DMS53 (cell line): ENCODE measurements around the gene IFI16.
A peak's percentile ranks its signal among the peaks of the same experiment; 100 is the strongest.
"Not testable (repeated sequence)": the region's sequence is repeated elsewhere in the genome, so short reads cannot be mapped to it uniquely, and the experiment has no call there.

Experiments
- DNase-seq: peaks from one replicate; lab custom pipeline; 2025; lab: John Stamatoyannopoulos, UW

Gene IFI16

DNA sequence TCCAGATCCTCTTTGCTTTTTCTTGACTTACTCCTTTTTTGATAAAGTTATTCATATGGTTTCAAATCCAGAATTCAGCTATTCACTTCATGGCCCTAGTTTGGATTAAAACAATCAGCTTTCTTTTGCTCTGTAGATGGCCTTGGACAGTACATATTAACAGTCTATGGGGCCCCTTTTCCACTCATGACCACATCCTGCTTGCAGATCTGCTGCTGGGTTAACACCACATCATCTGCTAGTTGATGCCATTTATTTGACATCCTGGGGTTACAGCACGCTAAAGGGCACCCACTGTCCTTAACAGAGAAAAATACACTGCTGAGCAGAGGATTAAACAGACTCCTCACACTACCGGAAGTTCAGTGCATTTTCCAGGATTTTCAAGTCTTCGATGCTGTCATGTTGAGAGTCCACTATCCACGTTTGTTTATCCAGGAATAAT, 941 bp upstream of the IFI16 start:
- no peak for DNase-seq

DNA sequence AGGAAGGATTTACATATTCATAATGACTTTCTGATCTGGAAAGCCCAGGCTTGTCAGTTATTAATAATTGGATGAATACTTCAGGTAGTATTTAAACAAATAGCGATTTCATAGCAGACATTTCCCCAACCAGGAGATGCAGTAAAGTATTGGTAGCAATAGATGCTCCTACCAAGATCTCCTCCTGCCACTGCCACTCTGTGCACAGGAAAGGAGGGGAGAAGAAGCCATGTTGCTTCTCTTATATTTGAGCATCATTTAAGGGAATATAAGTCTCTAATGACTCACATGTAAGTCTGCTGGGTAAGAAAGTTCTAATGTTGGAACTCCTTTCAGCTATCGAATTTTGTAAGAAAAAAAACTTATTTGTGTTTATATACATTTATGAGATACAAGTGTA, 420 bp upstream of the IFI16 start:
- no peak for DNase-seq

DNA sequence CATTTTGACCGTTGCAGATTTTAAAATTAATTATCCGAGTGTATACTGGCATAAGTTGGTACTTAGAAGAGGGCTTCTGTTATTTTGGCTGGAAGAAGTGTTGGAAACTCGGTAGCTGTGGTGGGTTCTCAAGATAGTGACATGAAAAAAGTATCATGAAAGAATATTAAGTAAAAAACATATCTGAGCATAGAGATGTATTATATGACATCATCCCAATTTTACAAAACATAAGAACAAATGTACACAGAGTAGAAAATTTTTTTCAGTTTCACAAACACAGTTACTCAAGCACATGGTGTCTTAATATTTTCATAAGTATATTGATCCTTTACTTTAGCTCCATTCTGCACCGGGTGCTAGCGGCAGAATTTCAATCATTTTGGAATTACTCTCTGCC, 684 bp downstream of the IFI16 start:
- DNase-seq, result no peak

DNA sequence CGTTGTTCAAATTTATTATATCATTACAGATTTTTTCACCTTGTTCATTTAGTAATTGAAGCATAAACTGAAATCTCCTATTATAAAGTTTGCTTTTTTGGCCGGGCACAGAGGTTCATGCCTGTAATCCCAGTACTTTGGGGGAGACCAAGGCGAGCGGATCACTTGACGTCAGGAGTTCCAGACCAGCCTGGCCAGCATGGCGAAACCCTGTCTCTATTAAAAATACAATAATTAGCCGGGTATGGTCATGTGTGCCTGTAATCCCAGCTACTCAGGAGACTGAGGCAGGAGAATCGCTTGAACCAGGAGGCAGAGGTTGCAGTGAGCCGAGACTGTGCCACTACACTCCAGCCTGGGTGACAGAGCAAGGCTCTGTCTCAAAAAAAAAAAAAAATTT, 1.3 kb downstream of the IFI16 start:
- DNase-seq, result not testable (repeated sequence)

DNA sequence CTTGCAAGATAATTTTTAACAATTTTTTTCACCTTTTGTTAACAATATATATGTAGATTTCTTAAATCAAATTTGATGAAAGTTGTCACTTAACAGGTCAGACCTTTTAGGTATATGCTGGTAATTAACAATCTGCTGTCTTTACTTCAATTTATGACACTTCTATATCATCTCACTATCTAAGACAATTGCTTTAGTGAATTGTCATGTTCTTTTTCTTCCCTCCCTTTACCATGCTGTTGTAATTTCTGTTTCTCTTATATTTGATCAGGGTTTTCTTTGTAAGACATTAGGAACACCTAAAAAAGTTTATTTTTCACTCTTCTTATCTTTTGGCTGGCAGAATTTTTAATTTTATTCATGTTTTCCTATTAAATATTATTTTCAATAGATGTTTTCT, 2.0 kb downstream of the IFI16 start:
- DNase-seq, result no peak

DNA sequence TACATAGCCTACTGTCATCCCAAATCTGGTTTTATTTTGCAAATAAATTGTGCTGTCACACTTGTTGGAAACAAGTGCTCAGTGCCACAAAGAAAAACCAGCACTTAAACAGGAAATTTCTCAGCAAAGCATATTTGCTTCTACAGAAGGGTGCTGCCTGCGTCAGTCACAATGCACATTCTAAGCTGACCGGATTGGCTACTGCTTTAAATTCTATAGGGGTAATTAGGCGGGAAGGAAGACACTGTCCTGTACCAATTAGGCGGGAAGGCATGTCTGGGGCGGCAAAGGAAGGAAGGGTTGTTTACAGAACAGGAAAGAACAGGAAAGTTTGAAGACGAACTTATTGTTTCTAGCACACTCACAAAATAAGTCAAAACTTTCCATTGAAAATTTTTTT, 2.8 kb downstream of the IFI16 start:
- no peak for DNase-seq

DNA sequence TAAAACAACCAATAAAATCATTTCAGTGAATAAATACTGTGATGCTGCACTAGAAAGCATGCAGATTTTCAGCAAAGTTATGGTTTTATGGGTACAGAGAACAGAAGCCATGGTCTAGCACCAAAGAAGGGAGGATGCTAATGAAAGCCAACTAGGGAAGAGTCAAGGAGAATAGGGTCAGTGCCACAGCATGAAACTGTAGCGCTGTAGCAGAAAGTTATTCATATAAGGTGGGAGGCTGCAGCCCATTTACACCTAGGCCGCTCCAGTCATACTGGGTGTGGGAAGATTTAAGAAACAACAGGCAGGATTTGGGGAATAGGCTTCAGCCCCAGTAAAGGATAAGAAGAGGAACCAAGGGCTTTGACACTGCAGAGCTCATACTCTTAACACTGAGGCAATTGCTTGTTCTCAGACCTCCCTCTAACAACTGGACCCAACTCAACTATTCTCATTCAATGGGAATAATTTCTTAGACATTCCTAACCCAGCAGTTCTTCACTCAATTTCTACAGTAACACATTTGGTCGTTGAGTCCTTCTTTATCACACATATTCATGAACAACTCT, 4.4 kb downstream of the IFI16 start:
- DNase-seq, result no peak

DNA sequence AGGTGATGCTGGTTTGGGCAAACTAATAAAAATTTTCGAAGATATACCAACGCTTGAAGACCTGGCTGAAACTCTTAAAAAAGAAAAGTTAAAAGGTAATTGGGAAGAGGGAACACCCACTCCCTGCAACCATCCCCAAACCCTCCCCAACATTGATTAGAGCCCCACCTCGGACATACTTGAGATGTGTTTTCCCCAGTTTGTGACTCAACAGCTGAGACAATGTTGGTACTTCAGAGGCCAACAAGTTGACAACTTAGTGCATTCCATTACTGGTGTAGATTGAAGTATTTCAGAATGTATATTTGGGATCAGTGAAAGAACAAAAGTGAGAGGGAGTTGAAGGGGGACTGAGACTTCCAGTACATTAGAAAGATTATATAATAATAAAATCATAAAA, 5.1 kb downstream of the IFI16 start:
- no peak for DNase-seq

DNA sequence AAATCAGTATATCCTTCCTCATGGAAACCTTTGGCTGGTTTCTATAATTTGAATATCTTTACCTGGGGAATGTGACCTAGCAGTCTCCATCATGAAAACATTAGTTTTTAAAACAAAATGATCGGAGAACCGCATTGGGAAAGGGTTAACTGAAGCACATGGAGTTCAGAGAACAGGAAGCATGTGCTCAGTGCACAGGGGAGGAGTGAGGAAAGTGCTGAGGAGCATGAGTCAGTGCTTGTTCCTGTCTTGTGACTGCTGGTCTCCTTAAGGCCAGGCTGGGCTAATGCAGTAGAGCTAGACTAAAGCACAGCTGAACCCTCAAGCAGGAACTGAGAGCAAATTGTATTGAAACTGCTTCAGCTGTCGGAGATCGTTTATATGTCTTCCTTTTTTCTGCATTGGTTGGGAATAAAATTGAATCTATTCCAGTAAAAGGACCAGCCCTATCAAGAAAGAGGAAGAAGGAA, 5.8 kb downstream of the IFI16 start:
- DNase-seq, result peak; percentile 29

DNA sequence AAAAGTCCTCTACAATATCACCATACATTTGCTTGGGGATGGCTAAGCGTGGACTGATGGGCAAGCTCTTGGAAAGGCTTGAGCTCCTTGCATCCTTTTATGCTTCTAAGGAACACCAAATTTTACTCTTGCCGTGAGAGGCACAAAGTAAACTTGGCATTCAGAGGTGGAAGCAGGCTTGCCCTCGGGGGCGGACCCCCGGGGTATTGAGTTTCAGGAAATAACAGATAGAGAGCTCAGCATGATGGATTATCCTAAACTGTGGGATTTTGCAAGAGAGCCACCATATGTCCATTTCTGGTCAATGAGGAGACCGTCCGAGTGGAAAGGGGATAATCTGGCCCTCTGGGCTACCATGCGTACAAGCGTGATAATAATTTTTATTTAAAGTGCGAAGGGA, 14.0 kb downstream of the IFI16 start:
- no peak for DNase-seq

DNA sequence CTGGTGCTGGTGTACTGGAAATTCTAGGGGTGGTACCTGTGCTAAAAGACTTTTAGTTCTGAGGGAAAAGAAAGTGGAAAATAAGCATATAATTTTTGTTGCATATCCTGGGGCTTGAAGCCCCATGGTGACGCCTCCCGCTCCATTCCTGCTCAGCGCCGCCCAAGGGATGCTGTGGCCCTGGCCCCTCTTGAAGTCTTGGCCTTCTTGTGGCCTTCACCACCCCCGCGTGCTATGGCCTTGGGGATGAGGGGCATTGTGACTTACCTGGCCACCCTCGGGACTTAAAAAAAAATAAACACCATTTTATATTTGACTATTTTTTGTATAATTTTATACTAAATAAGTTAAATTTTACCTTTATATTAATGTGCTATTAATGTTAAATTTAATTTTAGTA, 15.3 kb downstream of the IFI16 start:
- no peak for DNase-seq

DNA sequence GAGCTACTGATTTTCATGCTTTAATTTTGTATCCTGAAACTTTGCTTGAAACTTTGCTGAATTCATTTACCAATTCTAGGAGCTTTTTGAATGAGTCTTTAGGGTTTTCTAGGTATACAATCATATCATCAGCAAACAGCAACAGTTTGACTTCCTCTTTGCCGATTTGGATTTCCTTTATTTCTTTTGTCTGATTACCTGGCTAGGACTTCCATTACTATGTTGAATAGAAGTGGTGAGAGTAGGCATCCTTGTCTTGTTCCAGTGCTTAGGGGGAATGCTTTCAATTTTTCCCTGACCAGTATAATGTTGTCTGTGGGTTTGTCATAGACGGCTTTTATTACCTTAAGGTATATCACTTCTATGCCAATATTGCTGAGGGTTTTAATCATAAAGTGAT, 17.1 kb downstream of the IFI16 start:
- DNase-seq, result not testable (repeated sequence)

DNA sequence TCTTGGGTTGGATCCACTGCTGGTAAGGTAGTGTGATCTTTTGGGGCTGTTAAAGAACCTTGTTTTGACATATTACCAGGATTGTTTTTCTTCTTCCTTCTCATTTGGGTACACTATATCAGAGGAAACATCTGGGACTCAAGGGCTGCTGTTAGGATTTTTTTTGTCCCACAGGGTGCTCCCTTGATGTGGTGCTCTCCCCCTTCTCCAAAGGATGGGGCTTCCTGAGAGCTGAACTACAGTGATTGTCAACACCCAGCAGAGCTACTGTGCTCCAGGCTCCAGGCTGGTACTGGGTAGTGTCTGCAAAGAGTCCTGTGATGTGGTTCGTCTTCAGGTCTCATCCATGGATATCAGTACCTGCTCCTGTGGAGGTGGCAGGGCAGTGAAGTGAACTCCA, 20.6 kb downstream of the IFI16 start:
- no peak for DNase-seq

DNA sequence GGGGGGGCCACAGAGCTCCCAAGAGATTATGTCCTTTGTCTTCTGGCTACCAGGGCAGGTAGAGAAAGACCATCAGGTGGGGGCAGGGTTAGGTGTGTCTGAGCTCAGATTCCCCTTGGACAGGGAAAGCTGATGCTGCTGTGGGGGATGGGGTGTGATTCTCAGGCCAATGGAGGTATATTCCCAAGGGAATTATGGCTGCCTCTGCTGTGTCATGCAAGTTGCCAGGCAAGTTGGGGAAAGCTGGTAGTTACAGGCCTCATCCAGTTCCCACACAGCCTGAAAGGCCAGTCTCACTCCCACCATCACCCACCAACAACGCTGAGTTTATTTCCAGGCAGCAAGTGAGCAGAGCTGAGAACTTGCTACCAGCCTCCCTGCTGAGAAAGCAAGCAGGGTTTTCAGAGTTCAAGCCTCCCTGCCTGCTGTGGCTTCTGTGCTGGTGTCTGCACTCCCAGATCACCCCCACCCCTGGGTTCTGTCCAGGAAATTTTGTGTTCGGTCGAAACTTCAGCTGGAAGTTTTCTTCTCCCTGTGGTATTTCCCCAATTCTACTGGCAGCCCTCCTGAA, 21.3 kb downstream of the IFI16 start:
- DNase-seq, result no peak

DNA sequence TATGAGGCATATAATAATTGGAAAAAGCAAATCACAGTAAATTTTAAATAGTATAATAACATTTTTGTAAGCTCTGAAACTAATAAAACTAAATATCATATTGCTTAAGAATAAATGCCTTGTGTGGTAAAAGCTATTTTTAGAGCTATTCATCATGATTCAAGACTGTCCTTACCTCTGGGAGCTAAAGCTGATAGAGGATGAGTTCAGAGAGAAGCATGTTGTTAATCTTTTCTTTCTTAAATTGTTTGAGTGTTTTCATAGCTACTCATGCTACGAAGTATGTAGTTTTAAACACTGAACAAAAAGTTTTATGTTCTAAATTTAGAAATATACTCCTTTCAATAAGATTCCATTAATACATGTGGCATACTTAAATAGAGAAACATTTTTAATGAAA, 30.5 kb downstream of the IFI16 start:
- no peak for DNase-seq

DNA sequence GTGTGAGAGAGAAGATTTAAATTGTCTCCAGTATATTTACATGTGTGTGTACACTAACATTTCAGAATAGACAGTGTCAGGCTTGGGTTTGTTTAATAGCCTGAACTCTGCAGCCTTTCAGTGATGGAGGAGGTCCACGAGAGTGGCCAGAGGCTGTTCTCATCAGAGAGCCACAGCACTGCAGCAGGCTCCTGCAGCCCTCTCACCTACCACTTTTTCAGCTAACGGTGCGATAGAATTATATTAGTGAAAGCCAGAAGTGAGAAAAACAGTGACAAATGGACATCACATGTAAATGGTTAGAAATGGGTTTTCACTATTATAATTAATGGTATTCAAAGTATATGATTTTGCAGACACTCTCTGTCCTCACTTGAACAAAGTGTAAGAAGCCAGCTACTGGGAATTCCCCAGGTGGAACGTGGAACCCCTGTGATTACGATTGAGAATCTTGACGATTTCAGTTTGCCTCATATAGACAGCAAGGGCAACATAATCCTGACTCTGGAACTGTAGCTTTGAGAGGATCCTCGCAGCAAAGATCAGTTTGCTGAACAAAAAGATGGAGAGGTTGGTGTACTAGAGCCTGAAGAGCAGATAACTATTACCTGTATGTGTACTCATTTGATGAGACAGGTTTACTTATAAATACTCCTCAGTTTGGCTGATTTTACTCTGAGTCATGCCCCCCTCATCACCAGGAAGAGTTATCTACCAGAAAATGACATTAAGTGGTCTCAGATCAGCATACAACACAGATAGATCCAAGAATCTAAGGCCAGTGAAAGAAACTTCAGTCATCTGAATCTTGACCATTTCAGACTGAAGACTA, 31.4 kb downstream of the IFI16 start:
- DNase-seq, result no peak

DNA sequence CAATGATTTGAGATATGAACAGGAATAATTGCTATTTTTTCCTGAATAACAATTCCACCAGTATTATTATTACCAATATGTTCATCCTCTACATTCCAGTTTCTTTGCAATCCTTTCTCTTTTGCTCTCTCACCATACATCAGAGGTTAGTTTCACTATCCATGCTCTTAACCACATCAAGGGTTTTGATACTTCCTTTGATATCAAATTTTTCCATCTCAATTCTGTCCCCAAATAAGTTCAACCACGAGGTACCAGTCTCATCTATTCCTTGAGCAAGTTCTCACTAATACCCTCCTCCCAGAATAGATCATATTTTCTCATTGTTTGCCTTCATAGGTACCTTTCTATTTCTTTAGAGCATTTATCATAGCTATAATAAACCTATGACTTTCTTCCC, 36.8 kb downstream of the IFI16 start:
- DNase-seq, result not testable (repeated sequence)

DNA sequence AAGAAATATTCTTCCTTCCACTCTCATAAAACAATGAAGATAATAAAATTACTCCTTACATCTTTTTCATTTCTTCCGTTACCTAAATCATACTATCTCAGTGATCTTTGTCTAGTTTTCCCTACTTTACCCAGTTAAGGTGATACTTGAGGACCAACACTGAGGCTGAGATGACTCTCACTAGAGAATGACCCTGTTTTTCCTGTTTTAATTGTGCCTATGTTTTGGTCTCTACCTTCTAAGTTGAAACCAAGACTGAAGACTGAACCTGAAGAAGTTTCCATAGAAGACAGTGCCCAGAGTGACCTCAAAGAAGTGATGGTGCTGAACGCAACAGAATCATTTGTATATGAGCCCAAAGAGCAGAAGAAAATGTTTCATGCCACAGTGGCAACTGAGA, 41.7 kb downstream of the IFI16 start:
- no peak for DNase-seq

DNA sequence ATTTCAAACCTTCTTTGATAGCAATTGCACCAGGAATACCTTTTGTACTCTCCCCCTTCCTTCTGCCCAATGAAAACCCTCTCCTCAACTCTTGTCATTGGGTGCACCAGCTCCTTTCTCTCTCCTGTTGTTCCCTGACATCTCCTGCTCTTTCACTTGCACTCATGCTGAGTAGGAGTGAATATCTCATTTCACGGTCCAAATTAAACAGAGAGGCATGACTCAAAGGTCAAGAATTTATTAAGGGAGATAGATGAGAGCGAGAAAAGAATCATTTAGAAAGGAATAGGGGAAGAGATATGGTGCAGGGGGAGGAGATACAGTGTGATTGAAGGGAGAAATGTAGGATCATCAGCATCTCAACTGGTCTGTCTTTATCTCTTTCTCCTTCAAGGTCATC, 44.7 kb downstream of the IFI16 start:
- peak; percentile 40 for DNase-seq

DNA sequence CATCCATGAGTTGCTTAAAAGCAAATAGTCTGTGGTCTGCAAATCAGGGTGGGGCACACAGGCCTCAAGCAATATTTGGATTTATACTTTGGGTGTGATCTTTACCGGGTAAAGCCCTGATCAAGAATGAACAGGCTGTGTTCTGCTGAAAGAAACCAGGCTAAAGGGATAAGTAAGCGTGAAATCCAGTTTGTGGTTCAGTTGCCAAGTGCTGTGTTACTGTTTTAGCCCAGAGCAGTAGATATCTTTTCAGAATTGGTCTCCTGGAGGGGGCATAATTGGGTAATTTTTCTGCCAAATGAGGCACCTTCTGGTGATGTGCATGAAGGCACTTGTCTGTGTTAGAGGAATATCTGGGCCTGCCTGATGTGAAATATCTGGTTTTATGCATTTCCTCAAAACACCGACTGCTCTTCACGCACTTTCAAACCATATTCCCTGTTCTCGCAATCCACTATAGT, 45.5 kb downstream of the IFI16 start:
- no peak for DNase-seq

DNA sequence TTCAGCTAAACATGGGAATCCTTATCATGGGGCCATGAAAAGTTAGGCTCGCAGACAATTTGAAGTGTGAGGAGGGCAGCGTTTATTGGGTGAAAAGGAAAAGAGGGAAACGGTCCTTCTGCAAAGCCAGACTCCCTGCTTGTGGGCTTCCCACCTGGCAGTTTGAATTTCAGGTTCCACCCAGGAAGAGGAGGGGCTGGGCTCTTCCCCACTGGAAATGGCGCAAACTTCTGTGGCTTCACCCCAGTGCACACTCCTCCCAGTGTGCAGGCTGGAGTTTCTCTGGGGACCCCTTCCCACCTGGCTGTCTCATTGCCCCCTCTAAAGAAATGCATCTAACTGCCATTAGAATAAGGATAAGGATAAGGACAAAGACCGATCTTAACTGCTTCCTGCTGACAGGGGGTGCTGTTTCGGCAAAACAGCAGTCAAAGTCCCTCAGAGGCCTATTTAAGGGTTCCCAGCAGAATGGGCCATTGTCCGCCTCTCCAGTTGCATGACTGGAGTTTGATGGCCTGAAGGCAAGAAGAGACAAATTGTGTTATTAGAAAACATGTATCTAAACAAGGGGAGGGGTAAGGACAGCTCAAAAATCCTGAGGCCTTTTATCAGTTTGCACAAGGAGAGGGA, 46.5 kb downstream of the IFI16 start:
- DNase-seq, result no peak

DNA sequence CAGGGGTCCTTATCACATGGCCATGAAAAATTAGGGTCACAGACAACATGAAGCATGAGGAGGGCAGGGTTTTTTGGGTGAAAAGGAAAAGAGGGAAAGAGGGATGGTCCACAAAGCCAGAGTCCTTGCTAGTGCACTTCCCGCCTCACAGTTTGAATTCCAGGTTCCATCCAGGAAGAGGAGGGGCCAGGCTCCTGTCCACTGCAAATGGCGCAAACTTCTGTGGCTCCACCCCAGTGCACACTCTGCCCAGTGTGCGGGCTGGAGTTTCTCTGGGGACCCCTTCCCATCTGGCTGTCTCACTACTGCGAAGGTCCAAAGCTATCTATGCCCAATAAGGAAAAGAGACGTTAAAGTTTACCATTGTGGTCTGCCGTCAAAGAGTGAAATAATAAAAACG, 49.0 kb downstream of the IFI16 start:
- DNase-seq, result no peak

DNA sequence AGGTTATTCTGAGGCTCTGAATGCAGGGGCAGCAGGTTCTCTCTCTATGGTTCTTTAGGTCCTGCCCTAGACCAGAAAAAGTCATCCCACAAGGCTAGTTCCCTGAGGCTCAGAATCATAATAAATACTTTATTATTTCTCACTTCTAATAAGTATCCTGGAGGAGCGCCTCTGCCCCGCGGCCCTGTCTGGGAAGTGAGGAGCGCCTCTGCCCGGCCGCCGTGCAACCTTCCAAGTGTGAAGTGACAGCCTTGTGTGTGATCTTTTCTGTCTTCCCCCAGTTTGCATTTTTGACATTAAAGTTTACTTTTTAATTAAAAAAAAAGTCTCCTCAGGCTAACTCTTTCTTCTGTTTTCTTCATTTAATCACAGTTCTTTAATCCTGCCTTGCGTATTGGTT, 55.4 kb downstream of the IFI16 start:
- no peak for DNase-seq
